Thyroid gland (tissue), 4 donors: ENCODE results near the gene RNF214.

Experiments
- CTCF ChIP-seq, 6 experiments: fragments of 200-600 bp in 3 of 6; fragments of 450-650 bp in 3 of 6; sonication (generic) in 3 of 6; IDR thresholded peaks; one replicate each; pipeline ENCODE4 v1.5.1; 2016 to 2019; ENCODE audit warnings: antibody characterized with exemption in 6 of 6, mild to moderate bottlenecking in 2 of 6, inconsistent platforms in 1 of 6, moderate library complexity in 1 of 6
- POLR2A ChIP-seq, 2 donors: fragments of 450-650 bp; IDR thresholded peaks; one replicate each; pipeline ENCODE4 v1.6.1; 2017; ENCODE audit warnings: antibody characterized with exemption in 2 of 2, mild to moderate bottlenecking in 2 of 2, moderate library complexity in 1 of 2

GRCh38 chr11:117225553-117226170, 6.8 kb upstream of the RNF214 start:
- TF ChIP-seq CTCF (IDR thresholded peaks at IDR 0.05) (no peak), POLR2A (IDR thresholded peaks at IDR 0.05) (no peak)
